Type B pancreatic cell (in vitro differentiated cells): ENCODE data around the gene ZMIZ1. TPM values are rescaled to one million over a fixed set of nuclear protein-coding genes. Genes with fewer than 3 reads are reported as not detected.

Source experiments
- DNase-seq: peaks from one replicate; pipeline ENCODE4 v3.0.0; 2021; ENCODE audit warnings: mixed read lengths; ENCODE audit not compliant: unreplicated experiment; ENCODE audit errors: extremely low spot score
- H3K27ac Mint-ChIP-seq: 2 replicates; pipeline ENCODE4 v1.8.0; 2021; ENCODE audit warnings: mild to moderate bottlenecking, mixed read lengths
- H3K27me3 Mint-ChIP-seq: 2 replicates; pipeline ENCODE4 v1.8.0; 2021; ENCODE audit warnings: mixed read lengths
- H3K36me3 Mint-ChIP-seq: 2 replicates; pipeline ENCODE4 v1.8.0; 2021; ENCODE audit warnings: mixed read lengths
- H3K4me1 Mint-ChIP-seq: one replicate; pipeline ENCODE4 v1.8.0; 2021; ENCODE audit warnings: mixed read lengths; ENCODE audit not compliant: unreplicated experiment
- H3K4me3 Mint-ChIP-seq: 2 replicates; pipeline ENCODE4 v1.8.0; 2021; ENCODE audit warnings: mild to moderate bottlenecking, mixed read lengths
- H3K9me3 Mint-ChIP-seq: 2 replicates; pipeline ENCODE4 v1.8.0; 2021; ENCODE audit warnings: mixed read lengths
- CTCF ChIP-seq: fragments of 200-600 bp; sonication (generic); conservative IDR thresholded peaks from 2 replicates; pipeline ENCODE4 v1.5.0; 2021; ENCODE audit warnings: antibody characterized with exemption, mild to moderate bottlenecking
- total RNA-seq: library from RNA; stranded (reverse); gene quantifications from 2 replicates; pipeline ENCODE4 v1.2.1, GENCODE V29; 2021; ENCODE audit warnings: low replicate concordance

ZMIZ1 gene
- total RNA-seq, 1 donor from 2014 or later, result 102 TPM

- H3K27ac Mint-ChIP-seq, result peak overlapping the region; percentile 46
- TF ChIP-seq CTCF, result no peak
- no peaks in the 10 kb centered on the region for H3K4me1 Mint-ChIP-seq
These were observed 227.7 kb downstream of the ZMIZ1 start for GRCh38 chr10:79296431-79296830.

GRCh38 chr10:79298403-79299244 lies 229.9 kb downstream of the ZMIZ1 start:
- TF ChIP-seq CTCF, result no peak
- no peak for DNase-seq
- no peak overlapping the region for H3K4me3 Mint-ChIP-seq
- no peaks in the 10 kb centered on the region for H3K4me1 Mint-ChIP-seq
- H3K9me3 Mint-ChIP-seq, result no peaks in the 10 kb centered on the region
- H3K27ac Mint-ChIP-seq, result no peak overlapping the region
- no peaks in the 10 kb centered on the region for H3K27me3 Mint-ChIP-seq
- H3K36me3 Mint-ChIP-seq, result peaks cover 31% of the 10 kb centered on the region

More at GRCh38 chr10:79296431-79296830, 227.7 kb downstream of the ZMIZ1 start:
- no peaks in the 10 kb centered on the region for H3K9me3 Mint-ChIP-seq
- H3K36me3 Mint-ChIP-seq, result peaks cover 32% of the 10 kb centered on the region
- no peak for DNase-seq
- no peak overlapping the region for H3K4me3 Mint-ChIP-seq
- no peaks in the 10 kb centered on the region for H3K27me3 Mint-ChIP-seq

- peaks cover 26% of the 10 kb centered on the region for H3K36me3 Mint-ChIP-seq
- no peak overlapping the region for H3K4me3 Mint-ChIP-seq
- no peaks in the 10 kb centered on the region for H3K4me1 Mint-ChIP-seq
- H3K27ac Mint-ChIP-seq, result no peak overlapping the region
- TF ChIP-seq CTCF, result no peak
- no peak for DNase-seq
- no peaks in the 10 kb centered on the region for H3K9me3 Mint-ChIP-seq
- H3K27me3 Mint-ChIP-seq, result no peaks in the 10 kb centered on the region
These were observed 230.9 kb downstream of the ZMIZ1 start for GRCh38 chr10:79299397-79300241.

- no peaks in the 10 kb centered on the region for H3K27me3 Mint-ChIP-seq
- no peak overlapping the region for H3K4me3 Mint-ChIP-seq
- H3K4me1 Mint-ChIP-seq, result no peaks in the 10 kb centered on the region
- no peaks in the 10 kb centered on the region for H3K9me3 Mint-ChIP-seq
- H3K27ac Mint-ChIP-seq, result peak overlapping the region; percentile 9
- peaks cover 19% of the 10 kb centered on the region for H3K36me3 Mint-ChIP-seq
- no peak for DNase-seq
- TF ChIP-seq CTCF, result no peak
These were observed 231.9 kb downstream of the ZMIZ1 start for GRCh38 chr10:79300711-79301110.

- Mint-ChIP-seq H3K4me3 (no peak overlapping the region), H3K9me3 (no peaks in the 10 kb centered on the region), H3K4me1 (no peaks in the 10 kb centered on the region), H3K27me3 (no peaks in the 10 kb centered on the region), H3K27ac (peak overlapping the region; percentile 9), H3K36me3 (peaks cover 14% of the 10 kb centered on the region)
- no peak for TF ChIP-seq CTCF
- DNase-seq, result no peak
These were observed 233.2 kb downstream of the ZMIZ1 start for GRCh38 chr10:79301754-79302530.
